NCI-H2227 (cell line): ENCODE measurements around the gene MCOLN3.
"Not testable (repeated sequence)": the region's sequence is repeated elsewhere in the genome, so short reads cannot be mapped to it uniquely, and the experiment has no call there.

Experiments used
- DNase-seq: peaks from one replicate; lab custom pipeline; 2025; ENCODE audit not compliant: unreplicated experiment; lab: John Stamatoyannopoulos, UW

MCOLN3 gene

DNA sequence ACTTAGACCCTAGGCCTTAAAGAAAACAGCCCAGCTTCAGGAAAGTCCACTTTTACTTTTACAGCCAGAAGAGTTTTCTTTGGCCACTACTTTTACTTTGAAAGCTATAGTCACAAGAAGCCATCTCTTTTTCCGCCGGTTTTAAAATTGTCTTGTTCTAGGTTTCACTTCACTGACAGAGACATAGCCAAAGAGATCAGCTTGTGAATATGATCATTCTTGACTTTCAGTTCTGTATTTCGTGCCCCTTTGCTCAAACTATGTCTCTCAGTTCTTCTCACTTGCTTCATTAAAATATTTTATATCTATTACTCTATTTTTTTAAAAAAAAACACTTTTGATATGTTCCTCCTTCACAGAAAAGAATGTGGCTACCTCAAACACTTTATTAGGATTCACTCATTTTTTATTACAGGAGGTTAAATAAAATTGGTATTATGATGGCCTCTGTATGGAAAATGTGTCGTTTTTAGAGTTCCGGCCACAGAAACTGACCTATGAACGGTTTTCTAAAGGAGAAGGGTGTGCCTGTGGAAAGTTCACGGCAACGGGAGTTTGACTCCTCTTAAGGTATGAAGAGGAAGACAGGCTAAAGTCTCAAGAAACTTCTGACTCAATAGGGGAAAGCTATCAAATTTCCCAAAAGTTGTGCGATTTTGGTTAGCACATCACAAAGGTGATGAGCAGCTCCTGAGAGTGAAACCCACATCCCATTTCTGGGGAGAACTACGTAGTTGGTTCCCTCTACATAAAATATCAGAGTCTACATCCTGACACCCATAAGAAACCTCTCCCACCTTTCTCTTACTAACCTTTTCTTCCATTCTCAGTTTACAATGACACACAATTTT is 52.6 kb downstream of the MCOLN3 start:
- DNase-seq: no peak

DNA sequence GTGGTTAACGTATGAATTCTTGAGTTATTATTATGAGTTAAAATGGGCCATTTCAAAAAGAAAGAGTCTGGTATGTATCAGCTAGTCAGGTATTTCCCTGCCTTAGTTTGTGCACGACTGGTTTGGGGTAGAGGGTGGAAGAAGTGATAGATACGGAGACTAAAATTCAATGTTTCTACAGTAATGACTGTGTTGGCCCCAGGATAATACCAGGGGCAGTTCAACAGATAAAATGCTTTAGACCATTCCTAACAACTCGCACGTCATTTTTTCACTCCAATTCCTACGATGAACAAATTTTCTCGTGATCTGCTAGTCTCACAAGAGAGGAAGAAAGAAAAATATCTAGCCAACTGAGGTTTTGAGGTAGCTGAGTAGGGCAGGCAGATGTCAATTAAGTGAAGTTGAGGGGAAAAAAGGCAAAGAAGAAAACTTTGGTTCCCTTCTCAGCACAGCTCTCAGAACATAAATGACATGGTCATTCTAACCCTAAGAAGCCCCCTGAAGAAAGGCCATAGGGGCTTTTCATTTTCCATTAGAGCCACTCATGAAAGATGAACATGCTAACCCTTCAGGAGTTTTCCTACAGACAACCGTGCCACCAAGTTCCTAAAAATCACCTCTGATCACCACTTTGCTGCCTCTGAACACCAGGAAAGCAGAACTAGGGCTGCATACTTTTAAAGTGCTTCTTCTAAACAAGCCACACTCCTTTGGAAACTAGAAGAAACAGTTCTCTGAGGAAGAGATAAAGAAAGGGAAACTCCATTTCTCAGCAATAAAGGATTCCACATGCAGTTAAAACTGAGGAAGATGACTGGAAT is 57.0 kb downstream of the MCOLN3 start:
- DNase-seq: no peak

DNA sequence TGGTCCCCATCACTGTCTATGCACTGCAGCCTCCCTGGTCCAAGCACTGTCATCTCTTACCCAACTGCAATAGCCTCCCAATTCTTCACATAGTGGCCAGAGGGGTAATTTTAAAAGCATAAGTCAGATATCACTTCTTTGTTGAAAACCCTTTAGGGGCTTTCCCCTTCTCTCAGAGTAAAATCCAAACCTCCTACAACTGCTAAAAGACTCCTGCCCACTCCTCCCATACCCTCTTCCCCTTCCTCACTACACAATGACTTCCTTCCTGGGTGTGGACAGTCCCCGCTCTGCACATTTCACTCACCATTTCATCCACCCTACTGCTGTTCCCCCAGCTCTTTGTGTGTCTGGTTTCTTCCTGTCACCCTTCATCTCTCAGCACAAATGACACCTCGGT is 59.7 kb downstream of the MCOLN3 start:
- DNase-seq: no peak

DNA sequence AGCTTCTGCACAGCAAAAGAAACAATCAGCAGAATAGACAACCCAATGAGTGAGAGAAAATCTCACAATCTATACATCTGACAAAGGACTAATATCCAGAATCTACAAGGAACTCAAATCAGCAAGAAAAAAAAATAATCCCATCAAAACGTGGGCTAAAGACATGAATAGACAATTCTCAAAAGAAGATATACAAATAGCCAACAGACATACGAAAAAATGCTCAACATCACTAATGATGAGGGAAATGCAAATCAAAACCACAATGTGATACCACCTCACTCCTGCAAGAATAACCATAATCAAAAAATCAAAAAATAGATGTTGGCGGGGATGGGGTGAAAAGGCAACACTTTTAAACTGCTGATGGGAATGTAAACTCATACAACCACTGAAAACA is 61.7 kb downstream of the MCOLN3 start:
- DNase-seq: not testable (repeated sequence)

DNA sequence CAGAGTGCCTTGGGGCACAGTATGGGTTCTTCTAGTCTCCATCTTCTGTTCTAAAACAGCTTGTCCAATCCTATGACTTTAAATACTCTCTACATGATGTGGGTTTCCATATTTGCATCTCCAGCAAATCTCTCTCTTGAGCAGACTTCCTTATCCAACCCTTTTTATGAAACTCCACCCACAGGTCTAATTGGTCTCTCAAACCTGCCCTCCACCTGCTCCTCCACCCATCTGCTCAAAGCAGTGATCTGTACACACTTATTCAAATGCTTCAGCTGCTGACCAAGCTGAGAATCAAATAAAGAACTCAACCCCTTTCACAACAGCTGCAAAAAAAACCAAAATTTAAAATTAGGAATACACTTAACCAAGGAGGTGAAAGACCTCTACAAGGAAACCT is 62.9 kb downstream of the MCOLN3 start:
- DNase-seq: no peak

DNA sequence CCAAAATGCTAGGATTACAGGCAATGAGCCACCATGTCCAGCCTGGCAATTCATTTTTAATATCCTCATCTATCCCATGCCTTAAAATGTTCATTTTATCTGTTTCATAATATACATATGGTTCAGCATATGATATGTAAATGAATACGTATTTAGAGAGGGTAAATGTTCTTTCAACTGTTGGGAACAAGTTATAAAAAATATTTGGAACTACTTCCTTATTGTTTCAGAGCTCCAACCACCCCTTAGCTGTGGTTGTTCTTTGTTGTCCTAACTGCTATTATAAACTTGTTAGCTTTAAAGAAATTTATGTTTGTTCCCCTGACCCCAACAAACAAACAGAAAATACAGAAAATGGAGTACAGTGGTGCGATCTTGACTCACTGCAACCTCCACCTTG is 65.9 kb downstream of the MCOLN3 start:
- DNase-seq: no peak

DNA sequence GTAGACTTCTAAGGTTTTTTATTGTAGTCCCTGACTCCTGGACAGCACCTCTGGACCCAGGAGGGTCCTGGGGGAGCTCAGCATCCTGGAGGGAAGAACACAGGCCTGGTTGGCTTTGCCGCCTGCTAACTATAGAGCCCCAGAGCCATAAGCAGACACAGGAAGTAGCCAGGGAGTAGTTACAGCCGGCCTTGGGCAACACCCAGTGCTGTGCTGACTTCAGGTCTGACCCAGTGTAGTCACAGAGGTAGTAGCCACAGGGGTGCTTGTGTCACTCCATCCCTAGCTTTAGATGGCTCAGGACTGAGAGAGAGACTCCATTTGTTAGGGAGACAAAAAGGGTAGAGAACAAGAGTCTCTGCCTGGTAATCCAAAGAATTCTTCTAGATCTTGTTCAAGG is 73.3 kb downstream of the MCOLN3 start:
- no peak for DNase-seq

DNA sequence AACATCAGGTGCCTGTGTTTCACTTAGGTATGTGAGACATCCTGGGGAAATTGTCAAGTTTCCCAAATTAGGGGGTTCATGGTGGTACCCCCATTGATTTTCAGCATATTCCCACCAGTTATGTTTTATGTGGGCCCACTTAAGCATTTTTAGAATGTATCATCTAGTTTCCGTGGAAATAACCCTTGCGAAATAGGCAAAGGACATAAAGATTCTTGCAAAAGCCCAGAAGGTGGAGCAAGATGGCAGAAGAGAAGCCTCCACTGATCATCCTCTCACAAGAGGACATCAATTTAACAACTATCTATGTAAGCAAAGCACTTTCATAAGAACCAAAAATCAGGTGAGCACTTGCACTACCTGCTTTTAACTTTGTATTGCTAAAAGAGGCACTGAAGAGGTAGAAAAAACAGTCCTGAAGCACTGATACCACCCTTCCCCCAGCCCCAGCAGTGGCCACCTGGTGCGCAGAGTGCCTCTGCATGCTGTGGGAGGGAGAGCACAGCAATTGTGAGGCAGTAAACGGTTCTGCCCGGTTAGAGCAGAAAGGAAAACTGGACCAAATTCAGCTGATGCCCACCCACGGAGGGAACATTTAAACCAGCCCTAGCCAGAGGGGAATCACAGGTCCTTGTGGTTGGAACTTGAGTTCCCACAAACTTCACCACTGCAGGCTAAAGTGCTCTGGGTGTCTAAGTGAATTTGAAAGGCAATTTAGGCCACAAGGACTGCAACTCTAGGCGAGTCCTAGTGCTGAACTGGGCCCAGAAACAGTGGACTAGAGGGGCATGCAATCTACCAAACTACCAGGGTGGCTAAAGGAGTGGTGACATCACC is 74.6 kb downstream of the MCOLN3 start:
- no peak for DNase-seq

DNA sequence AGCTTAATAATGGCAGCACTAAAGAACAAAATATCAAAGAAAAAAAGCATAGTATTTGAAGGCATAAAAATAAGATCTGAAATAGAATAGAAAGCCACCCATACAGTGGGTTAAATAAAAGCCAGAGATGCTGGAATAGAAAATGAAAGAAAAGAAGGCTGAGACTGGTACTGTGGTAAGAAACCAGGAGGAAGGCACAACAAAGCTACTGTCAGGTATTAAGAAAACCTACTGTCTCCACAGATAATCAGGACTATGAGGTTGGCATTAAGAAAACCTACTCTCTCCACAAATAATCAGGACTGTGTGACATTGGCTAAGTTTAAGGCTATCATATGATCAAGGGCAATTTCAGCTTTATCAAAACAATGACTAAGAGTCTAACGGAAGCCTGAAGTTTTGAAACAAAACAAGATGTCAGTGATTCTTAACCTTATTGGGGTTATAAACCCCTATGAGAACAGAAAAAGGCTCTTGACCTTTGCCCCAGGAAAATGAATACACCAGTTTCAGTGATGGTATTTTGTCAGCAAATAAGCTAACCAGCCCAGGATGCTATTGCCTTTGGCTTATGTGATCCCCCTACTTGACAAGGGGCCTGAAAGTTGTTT is 75.8 kb downstream of the MCOLN3 start:
- DNase-seq: no peak

DNA sequence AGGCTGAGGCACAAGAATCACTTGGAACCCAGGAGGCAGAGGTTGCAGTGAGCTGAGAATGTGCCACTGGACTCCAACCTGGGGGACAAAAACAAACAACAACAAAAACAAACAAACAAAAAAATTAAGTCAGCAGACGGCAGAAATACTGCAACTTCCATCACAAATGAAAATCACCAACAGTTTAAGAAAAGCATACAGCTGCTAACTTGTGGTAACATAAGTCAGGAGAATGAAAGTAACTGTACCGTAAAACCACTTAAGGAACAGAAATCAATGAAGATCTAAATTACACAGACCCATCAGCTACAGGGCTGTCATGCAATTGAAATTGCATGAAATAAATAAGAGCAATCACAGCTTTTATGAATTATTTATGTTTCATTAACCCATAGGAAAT is 76.3 kb downstream of the MCOLN3 start:
- DNase-seq: no peak

DNA sequence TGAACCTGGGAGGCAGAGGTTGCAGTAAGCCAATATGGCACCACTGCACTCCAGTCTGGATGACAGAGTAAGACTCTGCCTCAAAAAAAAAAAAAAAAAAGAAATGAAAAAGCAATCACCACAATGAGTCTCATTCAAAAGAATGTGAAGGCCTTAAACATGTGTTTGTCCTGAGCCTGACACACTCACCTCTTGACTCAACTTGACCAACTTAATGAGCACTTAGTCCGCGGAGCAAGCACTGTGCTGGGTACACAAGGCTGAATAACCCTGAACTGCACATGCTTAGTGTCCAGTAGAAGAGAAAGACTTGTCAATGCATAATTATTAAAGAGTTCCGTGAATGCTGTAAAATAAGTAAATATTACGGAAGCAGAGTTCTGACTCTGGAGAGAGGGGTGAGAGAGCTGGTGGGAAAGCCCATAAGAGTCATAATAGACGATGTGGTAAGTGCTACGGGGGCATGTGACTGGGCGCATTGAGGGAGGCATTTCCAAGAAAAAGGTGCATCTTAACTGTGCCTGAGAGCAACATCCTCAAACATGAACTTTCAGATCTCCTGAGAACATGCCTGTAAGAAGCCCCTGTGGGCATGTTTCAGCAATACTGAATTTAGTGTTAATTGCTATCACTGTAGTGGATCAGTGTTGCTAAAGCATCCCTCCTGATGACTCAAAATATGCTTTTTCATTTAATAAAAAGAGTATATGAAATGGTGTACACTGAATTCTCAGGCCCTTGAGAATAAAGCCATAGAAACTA is 78.6 kb downstream of the MCOLN3 start:
- no peak for DNase-seq

DNA sequence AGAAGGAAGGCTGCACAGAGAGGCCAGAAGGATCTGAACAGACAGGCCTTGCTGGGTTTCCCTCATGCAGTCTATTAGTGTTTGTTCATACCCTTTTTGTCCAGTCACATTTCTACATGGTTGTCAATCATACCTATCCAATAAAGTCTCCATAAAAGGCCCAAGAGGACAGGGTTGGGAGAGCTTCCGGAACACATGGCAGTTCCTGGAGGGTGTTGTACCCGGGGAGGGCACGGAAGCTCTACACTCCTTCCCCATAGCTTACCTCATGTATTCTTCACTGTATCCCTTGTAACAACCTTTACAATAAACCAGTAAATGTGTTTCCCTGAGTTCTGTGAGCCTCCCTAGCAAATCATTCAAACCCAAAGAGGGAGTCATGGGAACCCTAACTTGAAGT is 79.4 kb downstream of the MCOLN3 start:
- no peak for DNase-seq

DNA sequence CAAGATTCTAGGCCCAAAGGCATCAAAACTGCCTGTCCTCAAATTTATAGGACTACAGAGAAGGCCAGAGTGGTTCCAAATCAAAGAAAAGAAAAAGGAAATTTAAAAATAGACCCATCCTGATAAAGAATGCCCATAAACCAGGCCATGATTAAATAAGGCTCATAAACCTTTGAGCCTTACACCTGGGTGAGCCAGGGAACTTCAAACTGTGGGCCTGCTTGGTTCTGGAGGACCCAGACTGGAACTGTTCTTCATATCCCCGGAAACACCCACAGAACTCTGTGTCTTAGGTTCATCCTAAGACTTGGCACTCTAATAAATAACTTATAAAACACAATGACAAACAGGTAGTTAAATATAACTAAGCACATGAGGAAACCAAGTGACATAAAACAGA is 80.2 kb downstream of the MCOLN3 start:
- no peak for DNase-seq
